Panc1 (cell line): ENCODE measurements around the gene LRRC23. TPM values are rescaled to one million over a fixed set of nuclear protein-coding genes. Genes with fewer than 3 reads are reported as not detected.
"Not testable (repeated sequence)": the region's sequence is repeated elsewhere in the genome, so short reads cannot be mapped to it uniquely, and the experiment has no call there.

Source experiments
- ATAC-seq: fragments of 200-7000 bp; cut with Tn5 transposase; 2 replicates; pipeline ENCODE4 v1.9.1; 2020; ENCODE audit warnings: mild to moderate bottlenecking, moderate library complexity
- BruUV-seq: library from RNA; stranded (reverse); fragments of 400-500 nt; replicated peaks from 2 replicates; lab custom pipeline; 2021; lab: Mats Ljungman, UMichigan
- CTCF ChIA-PET: fragments of 300-600 bp; sonication (Branson Sonifier 250); formaldehyde crosslinking; loops from one replicate; lab custom pipeline; 2022; ENCODE audit warnings: antibody characterized with exemption; lab: Charles Lee
- POLR2A ChIA-PET: fragments of 300-600 bp; sonication (Branson Sonifier 250); formaldehyde crosslinking; loops from one replicate; lab custom pipeline; 2022; ENCODE audit warnings: antibody characterized with exemption; lab: Charles Lee
- DNase-seq: peaks from one replicate; pipeline ENCODE4 v3.0.0-alpha.2; 2010; ENCODE audit warnings: low read depth, low spot score
- H3K27ac ChIP-seq: 2 replicates; pipeline ENCODE4 v1.5.1; 2011; ENCODE audit warnings: mild to moderate bottlenecking, low read length, inconsistent platforms
- H3K27me3 ChIP-seq: fragments of 200-500 bp; sonication (Bioruptor generic); 2 replicates; pipeline ENCODE4 v1.6.0; 2014; ENCODE audit warnings: low read length, inconsistent platforms; ENCODE audit not compliant: control insufficient read depth, insufficient read depth
- H3K36me3 ChIP-seq: fragments of 200-500 bp; sonication (Bioruptor generic); 2 replicates; pipeline ENCODE4 v1.5.1; 2014; ENCODE audit warnings: inconsistent platforms, mild to moderate bottlenecking, low read length, moderate library complexity; ENCODE audit not compliant: control insufficient read depth, insufficient read depth
- H3K4me1 ChIP-seq: 2 replicates; pipeline ENCODE4 v1.5.1; 2011; ENCODE audit warnings: inconsistent platforms, mild to moderate bottlenecking, low read length, moderate library complexity; ENCODE audit not compliant: control insufficient read depth, insufficient read depth
- H3K4me3 ChIP-seq, 2 experiments: 2 replicates each; pipeline ENCODE4 v1.5.1; 2011 to 2012; ENCODE audit warnings: low read depth in 2 of 2, low read length in 2 of 2, mild to moderate bottlenecking in 2 of 2, inconsistent platforms in 1 of 2, moderate library complexity in 1 of 2
- H3K9me3 ChIP-seq: fragments of 200-500 bp; sonication (Bioruptor generic); 2 replicates; pipeline ENCODE4 v1.5.1; 2014; ENCODE audit warnings: low read depth, mild to moderate bottlenecking, inconsistent platforms, low read length, moderate library complexity; ENCODE audit not compliant: control insufficient read depth, insufficient read depth
- CTCF ChIP-seq: fragments of 450-650 bp; IDR thresholded peaks from 2 replicates; pipeline ENCODE4 v1.5.1; 2017; ENCODE audit warnings: mild to moderate bottlenecking
- POLR2AphosphoS5 ChIP-seq: IDR thresholded peaks from 2 replicates; pipeline ENCODE4 v1.6.1; 2012; ENCODE audit warnings: mild to moderate bottlenecking, low read depth, low read length, moderate library complexity
- REST ChIP-seq, 2 experiments: IDR thresholded peaks; 2 replicates each; pipeline ENCODE4 v1.6.1; 2011 to 2012; ENCODE audit warnings: low read depth in 2 of 2, control low read depth in 1 of 2, low read length in 1 of 2, mild to moderate bottlenecking in 1 of 2, moderate library complexity in 1 of 2; ENCODE audit not compliant: insufficient read depth in 1 of 2
- SIN3A ChIP-seq: IDR thresholded peaks from 2 replicates; pipeline ENCODE4 v1.6.1; 2012; ENCODE audit warnings: low read depth, mild to moderate bottlenecking, low read length, moderate library complexity, borderline replicate concordance; ENCODE audit not compliant: insufficient read depth
- TCF7L2 ChIP-seq: IDR thresholded peaks from 2 replicates; pipeline ENCODE4 v1.6.1; 2011; ENCODE audit warnings: mild to moderate bottlenecking, low read depth, low read length, inconsistent platforms
- in situ Hi-C: cut with HindIII; loops from 2 replicates; pipeline ENCODE4 v1.10.0; 2016; ENCODE audit warnings: low sequenced_read_pairs, low pct_unique_long_range_greater_than_20kb
- intact Hi-C: fragments of 100-400 bp; cut with micrococcal nuclease; formaldehyde crosslinking; loops from one replicate; pipeline ENCODE4 v1.10.0; 2022; ENCODE audit not compliant: unreplicated experiment
- total RNA-seq: library from RNA; stranded (reverse); gene quantifications from one replicate; pipeline ENCODE4 v1.2.1, GENCODE V29; 2021; ENCODE audit not compliant: unreplicated experiment

LRRC23 gene
- total RNA-seq, 1 experiment from 2014 or later, result 6.5 TPM

- Histone ChIP-seq H3K36me3 (peaks cover 6% of the 10 kb centered on the region; the same call in 1 of the 2 replicates), H3K27ac (peak overlapping the region; percentile 72), H3K9me3 (no peaks in the 10 kb centered on the region), H3K4me3 (peak overlapping the region; percentile 61 to 92), H3K27me3 (no peaks in the 10 kb centered on the region), H3K4me1 (peaks cover 28% of the 10 kb centered on the region)
- intact Hi-C loops, result no loop called here
- ATAC-seq (no peak), DNase-seq (no peak)
- ChIA-PET POLR2A (interaction anchor here (0.6 to 1.3 kb wide), 2 partner anchors 65 to 445 kb away, joined by 4 to 5 read pairs; no protein-coding TSS in a partner anchor), CTCF (interaction anchor here (0.5 to 1.3 kb wide), 2 partner anchors 14 to 22 kb away, joined by 3 to 4 read pairs; no protein-coding TSS in a partner anchor)
- TF ChIP-seq SIN3A (no peak), POLR2AphosphoS5 (0 out of 2 replicates have a peak, but pooled peaks have one; percentile 33), CTCF (peak; percentile 85), TCF7L2 (no peak), REST (IDR thresholded peaks at IDR 0.05; ENCODE audit: insufficient read depth in 1 of 2, low read depth in 2 of 2, low read length in 1 of 2) (no peak)
- no TSS peak for BruUV-seq
- in situ Hi-C loops, result no loop called here
Measured at GRCh38 chr12:6869049-6870021, 35.3 kb upstream of the LRRC23 start.

GRCh38 chr12:6870304-6870703, 34.3 kb upstream of the LRRC23 start:
- H3K27me3 ChIP-seq, H3K36me3 ChIP-seq, ATAC-seq, H3K9me3 ChIP-seq, H3K4me3 ChIP-seq, intact Hi-C loops, DNase-seq, H3K27ac ChIP-seq, in situ Hi-C loops: not testable (repeated sequence)
- peaks cover 28% of the 10 kb centered on the region for H3K4me1 ChIP-seq
- CTCF ChIA-PET, result interaction anchor here (0.6 to 0.7 kb wide), 3 partner anchors 10 to 59 kb away, joined by 4 read pairs; no protein-coding TSS in a partner anchor
- TSS peak; percentile 91 for BruUV-seq
- POLR2A ChIA-PET, result interaction anchor here (0.6 to 1.3 kb wide), 2 partner anchors 59 to 64 kb away, joined by 3 to 4 read pairs; no protein-coding TSS in a partner anchor
